Ascending aorta (tissue), 2 donors: ENCODE measurements around the gene MGAT3. TPM values are rescaled to one million over a fixed set of nuclear protein-coding genes. Genes with fewer than 3 reads are reported as not detected.

Experiments used
- DNase-seq, 2 donors: peaks; one replicate each; pipeline ENCODE4 v3.0.0-alpha.2; 2019; ENCODE audit warnings: low spot score in 2 of 2
- H3K27ac ChIP-seq, 2 donors: fragments of 200-600 bp; sonication (generic); one replicate each; pipeline ENCODE4 v1.5.1; 2016 to 2017; ENCODE audit warnings: mild to moderate bottlenecking in 1 of 2
- H3K27me3 ChIP-seq: fragments of 200-600 bp; sonication (generic); one replicate; pipeline ENCODE4 v1.5.1; 2017
- H3K36me3 ChIP-seq, 2 donors: fragments of 200-600 bp; sonication (generic); one replicate each; pipeline ENCODE4 v1.5.1; 2016
- H3K4me1 ChIP-seq, 2 donors: fragments of 200-600 bp; sonication (generic); one replicate each; pipeline ENCODE4 v1.5.1; 2016 to 2017; ENCODE audit warnings: mild to moderate bottlenecking in 1 of 2
- H3K4me3 ChIP-seq, 2 donors: fragments of 200-600 bp; sonication (generic); one replicate each; pipeline ENCODE4 v1.5.1; 2016 to 2017; ENCODE audit warnings: mild to moderate bottlenecking in 1 of 2
- H3K9me3 ChIP-seq, 2 donors: fragments of 200-600 bp; sonication (generic); one replicate each; pipeline ENCODE4 v1.5.1; 2016
- CTCF ChIP-seq, 3 experiments: fragments of 200-600 bp in 2 of 3; fragments of 450-650 bp in 1 of 3; sonication (generic) in 2 of 3; IDR thresholded peaks; one replicate each; pipeline ENCODE4 v1.5.1; 2016 to 2019; ENCODE audit warnings: antibody characterized with exemption in 3 of 3, mild to moderate bottlenecking in 1 of 3, moderate library complexity in 1 of 3
- intact Hi-C: fragments of 100-400 bp; cut with DNase I; formaldehyde crosslinking; loops from one replicate; pipeline ENCODE4 v1.15.1; 2023
- total RNA-seq: library from RNA; depleted of rRNA; stranded (reverse); fragments of >200 nt; gene quantifications from one replicate; pipeline ENCODE4 v1.1.0, GENCODE V29; 2016

The MGAT3 gene
- total RNA-seq, 1 donor from 2014 or later, result 9.8 TPM

GRCh38 chr22:39454385-39454871 lies 2.4 kb upstream of the MGAT3 start:
- no peak overlapping the region for H3K4me3 ChIP-seq
- intact Hi-C loops, result no loop called here
- H3K27me3 ChIP-seq, result peaks cover 8% of the 10 kb centered on the region
- H3K36me3 ChIP-seq, result no peaks in the 10 kb centered on the region
- no peaks in the 10 kb centered on the region for H3K4me1 ChIP-seq
- no peak for TF ChIP-seq CTCF (IDR thresholded peaks at IDR 0.05)
- no peak for DNase-seq
- no peak overlapping the region for H3K27ac ChIP-seq
- H3K9me3 ChIP-seq, result no peaks in the 10 kb centered on the region

GRCh38 chr22:39457198-39457555 lies 365 bp downstream of the MGAT3 start:
- Histone ChIP-seq H3K27me3 (peaks cover 8% of the 10 kb centered on the region), H3K9me3 (no peaks in the 10 kb centered on the region), H3K4me3 (peak overlapping the region; percentile 54 to 68), H3K27ac (no peak overlapping the region), H3K4me1 (no peaks in the 10 kb centered on the region), H3K36me3 (no peaks in the 10 kb centered on the region)
- intact Hi-C loops, result no loop called here
- DNase-seq, result no peak
- TF ChIP-seq CTCF (IDR thresholded peaks at IDR 0.05), result no peak

GRCh38 chr22:39457556-39458443 lies 988 bp downstream of the MGAT3 start:
- Histone ChIP-seq H3K4me3 (peak overlapping the region; percentile 54 to 68), H3K9me3 (no peaks in the 10 kb centered on the region), H3K4me1 (no peaks in the 10 kb centered on the region), H3K36me3 (no peaks in the 10 kb centered on the region), H3K27ac (no peak overlapping the region), H3K27me3 (peaks cover 8% of the 10 kb centered on the region)
- no peak for DNase-seq
- intact Hi-C loops, result no loop called here
- TF ChIP-seq CTCF (IDR thresholded peaks at IDR 0.05), result no peak

- no peak overlapping the region for H3K27ac ChIP-seq
- intact Hi-C loops, result no loop called here
- H3K9me3 ChIP-seq, result no peaks in the 10 kb centered on the region
- no peaks in the 10 kb centered on the region for H3K4me1 ChIP-seq
- peaks cover 8% of the 10 kb centered on the region for H3K27me3 ChIP-seq
- no peak for TF ChIP-seq CTCF (IDR thresholded peaks at IDR 0.05)
- DNase-seq, result no peak
- no peaks in the 10 kb centered on the region for H3K36me3 ChIP-seq
- H3K4me3 ChIP-seq, result peak overlapping the region in 1 of 2 donors; percentile 68
Measured at GRCh38 chr22:39458444-39459083, 1.8 kb downstream of the MGAT3 start.

- intact Hi-C loops, result no loop called here
- no peak overlapping the region for H3K27ac ChIP-seq
- H3K27me3 ChIP-seq, result peaks cover 8% of the 10 kb centered on the region
- no peak for DNase-seq
- H3K4me1 ChIP-seq, result no peaks in the 10 kb centered on the region
- no peaks in the 10 kb centered on the region for H3K9me3 ChIP-seq
- no peaks in the 10 kb centered on the region for H3K36me3 ChIP-seq
- TF ChIP-seq CTCF (IDR thresholded peaks at IDR 0.05), result no peak
- no peak overlapping the region for H3K4me3 ChIP-seq
Measured at GRCh38 chr22:39459681-39460080, 2.9 kb downstream of the MGAT3 start.
